Measurements from ENCODE around the gene PHF2. TPM values are rescaled to one million over a fixed set of nuclear protein-coding genes. Genes with fewer than 3 reads are reported as not detected.
A peak's percentile ranks its signal among the peaks of the same experiment; 100 is the strongest.

Gene PHF2
- total RNA-seq, 1 donor from 2014 or later, result 22.4 TPM

- no peak for DNase-seq
Observed at GRCh38 chr9:93587284-93587650, 10.9 kb downstream of the PHF2 start.

GRCh38 chr9:93587651-93588347 lies 11.4 kb downstream of the PHF2 start:
- no peak for DNase-seq

- DNase-seq, result peak; percentile 5
Observed at GRCh38 chr9:93588641-93589609, 12.5 kb downstream of the PHF2 start.

- DNase-seq, result peak; percentile 46
Observed at GRCh38 chr9:93589688-93590087, 13.3 kb downstream of the PHF2 start.

GRCh38 chr9:93590609-93591234 lies 14.3 kb downstream of the PHF2 start:
- DNase-seq, result no peak

- no peak for DNase-seq
Observed at GRCh38 chr9:93591301-93592007, 15.1 kb downstream of the PHF2 start.

GRCh38 chr9:93592008-93592642 lies 15.7 kb downstream of the PHF2 start:
- DNase-seq, result no peak

GRCh38 chr9:93592643-93593021 lies 16.2 kb downstream of the PHF2 start:
- DNase-seq, result no peak

- DNase-seq, result peak; percentile 74
Observed at GRCh38 chr9:93593144-93593658, 16.8 kb downstream of the PHF2 start.

- DNase-seq, result no peak
Observed at GRCh38 chr9:93594041-93594756, 17.8 kb downstream of the PHF2 start.

GRCh38 chr9:93595461-93595860 lies 19.1 kb downstream of the PHF2 start:
- no peak for DNase-seq

- DNase-seq, result no peak
Observed at GRCh38 chr9:93595861-93596365, 19.5 kb downstream of the PHF2 start.

- no peak for DNase-seq
Observed at GRCh38 chr9:93596399-93596798, 20.0 kb downstream of the PHF2 start.

GRCh38 chr9:93597142-93597706 lies 20.8 kb downstream of the PHF2 start:
- no peak for DNase-seq

GRCh38 chr9:93597871-93598646 lies 21.7 kb downstream of the PHF2 start:
- no peak for DNase-seq

- no peak for DNase-seq
Observed at GRCh38 chr9:93598647-93599241, 22.4 kb downstream of the PHF2 start.

GRCh38 chr9:93599571-93600403 lies 23.4 kb downstream of the PHF2 start:
- no peak for DNase-seq

- DNase-seq, result no peak
Observed at GRCh38 chr9:93600504-93600903, 24.1 kb downstream of the PHF2 start.
